A549 treated with AZD2906 at 1 μM for 4 hours (cell line): ENCODE measurements around the gene MAP2K3. TPM values are rescaled to one million over a fixed set of nuclear protein-coding genes. Genes with fewer than 3 reads are reported as not detected.

Source experiments
- total RNA-seq: library from RNA; stranded (reverse); fragments of 200-300 nt; extraction: Qiagen RNA extraction; gene quantifications from 5 replicates; pipeline ENCODE4 v1.2.3, GENCODE V29; 2022

MAP2K3 gene
- total RNA-seq, result 80.1 to 123 TPM (median 93.3 TPM) in 5 replicates

GRCh38 chr17:21284319-21285163 lies at the start of gene MAP2K3:
MAP2K3 (plus strand) TSS chr17:21284711; CDS start chr17:21284921, 210 bp downstream.

GRCh38 chr17:21252796-21253645 lies 31.5 kb upstream of the MAP2K3 start, which contains the start of gene NATD1:
NATD1 (minus strand) TSS chr17:21253410; CDS start chr17:21253264, 146 bp downstream.

Other genes starting within 250 kb of the MAP2K3 start
- 116 to 132 TPM (median 121 TPM) in 5 replicates for gene USP22, start 241.7 kb upstream of the MAP2K3 start, total RNA-seq
- 18.3 to 20.5 TPM (median 19.4 TPM) in 5 replicates for gene DHRS7B, start 157.7 kb upstream of the MAP2K3 start, total RNA-seq
- 54.1 to 71.6 TPM (median 68.6 TPM) in 5 replicates for gene TMEM11, start 70.5 kb upstream of the MAP2K3 start, total RNA-seq
- gene NATD1, start 31.3 kb upstream of the MAP2K3 start, total RNA-seq, result 3.4 to 4.3 TPM (median 3.7 TPM) in 5 replicates
- 1.5 to 1.8 TPM (median 1.7 TPM) in 5 replicates for gene KCNJ12, start 91.6 kb downstream of the MAP2K3 start, total RNA-seq